GM18505 (cell line): ENCODE measurements around the gene HS1BP3.

Experiments used
- ATAC-seq: cut with Tn5 transposase; IDR thresholded peaks from one replicate; pipeline ENCODE4 v1.9.1; 2021; ENCODE audit not compliant: unreplicated experiment
- POLR2A ChIP-seq: IDR thresholded peaks from 4 replicates; pipeline ENCODE4 v1.6.1; 2011; ENCODE audit warnings: borderline replicate concordance; ENCODE audit not compliant: insufficient read depth, insufficient read length; ENCODE audit errors: extremely low read depth

The HS1BP3 gene

DNA sequence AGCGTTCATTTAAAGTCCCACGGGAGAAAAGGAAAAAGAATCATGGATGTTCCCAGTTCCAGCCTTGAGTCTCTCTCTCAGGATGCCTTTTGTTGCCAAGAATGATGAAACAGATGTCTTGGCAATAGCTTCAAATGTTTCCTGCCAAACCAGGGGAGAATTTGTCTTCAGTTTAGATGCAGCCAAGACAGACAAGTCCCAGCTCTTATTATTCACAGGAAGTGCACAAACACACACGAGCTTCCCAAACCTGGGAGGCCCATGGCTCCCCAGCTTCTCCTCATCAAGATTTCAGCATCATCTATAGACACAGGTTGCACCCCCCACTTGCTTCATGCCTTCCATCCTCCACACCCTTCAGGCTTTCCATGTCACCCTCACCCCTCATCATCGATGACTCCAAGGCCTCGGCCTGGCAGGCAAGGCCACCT, 45.9 kb downstream of the HS1BP3 start:
- TF ChIP-seq POLR2A: no peak
- ATAC-seq: no peak

GRCh38 chr2:20604401-20604911, 46.4 kb downstream of the HS1BP3 start:
- TF ChIP-seq POLR2A: no peak
- ATAC-seq: no peak

DNA sequence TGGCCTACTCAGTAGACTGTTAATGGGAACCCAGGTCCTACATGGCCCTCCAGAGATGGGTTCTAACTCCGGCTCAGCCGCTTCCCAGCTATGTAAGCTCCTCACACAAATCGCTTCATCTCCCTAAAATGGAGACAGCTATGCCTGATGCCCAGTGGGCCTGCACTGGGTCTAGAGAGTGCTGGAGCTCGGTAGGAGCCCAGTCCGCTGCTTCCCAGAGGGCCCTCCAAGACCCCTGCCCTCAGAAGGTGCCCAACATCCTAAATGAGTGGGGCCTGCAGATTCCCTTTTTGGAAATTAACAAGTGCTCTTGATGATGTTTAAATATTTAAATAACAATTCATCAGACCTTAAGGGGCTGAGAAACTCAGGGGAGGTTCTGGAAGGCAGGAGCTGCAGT, 47.1 kb downstream of the HS1BP3 start:
- ATAC-seq: no peak
- TF ChIP-seq POLR2A: no peak

GRCh38 chr2:20602803-20603202, 48.1 kb downstream of the HS1BP3 start:
- no peak for TF ChIP-seq POLR2A
- ATAC-seq: no peak

DNA sequence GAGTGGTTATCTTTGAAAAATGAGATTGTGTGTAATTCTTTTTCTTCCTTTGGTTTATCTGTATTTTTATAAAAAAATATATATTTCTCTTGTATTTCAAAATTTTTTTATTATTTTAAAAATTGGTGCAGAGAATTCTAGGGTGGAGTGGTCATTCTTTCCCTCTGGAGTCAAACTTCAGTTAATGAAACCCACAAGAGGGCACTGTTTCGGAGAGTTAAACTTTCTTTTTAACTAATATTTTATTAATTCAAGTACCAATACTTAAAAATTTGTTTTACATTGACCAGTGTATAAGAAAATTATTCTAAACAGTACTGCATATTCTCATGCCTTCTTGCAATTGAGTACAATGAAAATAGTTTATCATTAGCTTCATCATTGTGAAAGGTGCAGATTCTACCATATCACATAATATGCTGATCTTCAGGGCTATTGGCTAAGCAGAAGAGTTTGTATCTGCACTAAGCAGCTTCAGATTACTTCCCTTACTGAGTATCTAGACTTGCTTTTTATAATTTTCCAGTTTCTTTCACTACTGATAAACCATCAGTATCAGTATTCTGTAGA, 50.1 kb downstream of the HS1BP3 start:
- ATAC-seq: no peak
- no peak for TF ChIP-seq POLR2A

DNA sequence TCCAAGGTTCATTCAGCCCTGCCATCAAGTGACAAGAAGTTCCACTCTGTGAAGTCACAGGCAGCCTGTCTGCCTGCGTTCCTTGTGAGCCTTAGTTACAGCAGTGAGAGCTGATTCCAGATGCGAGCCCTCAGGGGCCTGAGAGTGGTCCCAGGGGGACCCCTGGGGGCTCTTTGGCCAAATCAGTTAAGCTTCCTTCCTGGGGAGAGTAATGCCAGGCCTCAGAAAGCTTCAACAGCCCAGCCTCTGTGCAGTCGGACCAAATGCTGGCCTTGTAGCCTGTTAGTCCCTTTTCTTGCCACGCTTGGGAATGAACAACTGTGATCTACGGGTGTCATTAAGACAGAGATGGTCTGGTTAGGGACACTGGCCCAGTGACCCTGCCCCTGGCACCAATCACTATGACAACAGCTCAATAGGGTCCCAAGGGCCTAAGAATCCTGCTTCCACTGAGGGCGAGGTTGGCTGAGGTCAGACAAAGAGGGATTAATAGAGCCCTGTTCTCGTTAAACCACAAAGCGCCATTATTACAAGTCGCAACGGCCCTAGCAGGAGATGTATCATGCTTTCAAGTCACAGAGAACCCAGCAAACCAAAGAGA, 50.9 kb downstream of the HS1BP3 start:
- TF ChIP-seq POLR2A: no peak
- ATAC-seq: no peak

DNA sequence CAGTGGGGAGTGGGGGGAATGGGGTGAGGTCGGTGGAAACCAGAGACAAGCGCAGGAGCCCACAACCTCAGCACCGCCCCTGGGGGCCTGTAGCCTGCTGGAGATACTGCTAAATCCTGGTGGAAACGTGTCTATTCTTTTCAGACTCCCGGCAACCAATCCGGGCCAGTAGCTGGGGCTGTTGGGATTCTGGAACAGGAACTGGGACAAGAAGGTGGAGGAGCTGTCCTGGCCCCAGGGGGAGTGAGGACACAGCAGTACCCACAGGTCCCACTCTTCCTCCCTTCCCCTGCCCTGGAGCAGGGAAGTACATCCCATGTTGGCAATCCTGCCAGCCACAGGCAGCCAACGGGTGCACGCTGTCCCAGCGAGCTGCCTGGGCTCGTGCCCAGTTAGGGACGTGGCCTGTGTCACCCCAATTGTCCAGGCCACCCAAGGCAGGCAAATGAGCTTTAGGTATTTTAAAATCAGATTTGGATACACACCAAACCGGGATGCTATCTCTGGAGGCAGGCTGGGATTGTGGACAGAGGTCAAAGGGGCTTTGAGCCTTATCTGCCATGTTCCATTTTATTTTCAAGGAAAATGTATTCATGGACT, 51.8 kb downstream of the HS1BP3 start:
- ATAC-seq: no peak
- TF ChIP-seq POLR2A: no peak

GRCh38 chr2:20597860-20598183, 53.1 kb downstream of the HS1BP3 start:
- no peak for TF ChIP-seq POLR2A
- no peak for ATAC-seq

DNA sequence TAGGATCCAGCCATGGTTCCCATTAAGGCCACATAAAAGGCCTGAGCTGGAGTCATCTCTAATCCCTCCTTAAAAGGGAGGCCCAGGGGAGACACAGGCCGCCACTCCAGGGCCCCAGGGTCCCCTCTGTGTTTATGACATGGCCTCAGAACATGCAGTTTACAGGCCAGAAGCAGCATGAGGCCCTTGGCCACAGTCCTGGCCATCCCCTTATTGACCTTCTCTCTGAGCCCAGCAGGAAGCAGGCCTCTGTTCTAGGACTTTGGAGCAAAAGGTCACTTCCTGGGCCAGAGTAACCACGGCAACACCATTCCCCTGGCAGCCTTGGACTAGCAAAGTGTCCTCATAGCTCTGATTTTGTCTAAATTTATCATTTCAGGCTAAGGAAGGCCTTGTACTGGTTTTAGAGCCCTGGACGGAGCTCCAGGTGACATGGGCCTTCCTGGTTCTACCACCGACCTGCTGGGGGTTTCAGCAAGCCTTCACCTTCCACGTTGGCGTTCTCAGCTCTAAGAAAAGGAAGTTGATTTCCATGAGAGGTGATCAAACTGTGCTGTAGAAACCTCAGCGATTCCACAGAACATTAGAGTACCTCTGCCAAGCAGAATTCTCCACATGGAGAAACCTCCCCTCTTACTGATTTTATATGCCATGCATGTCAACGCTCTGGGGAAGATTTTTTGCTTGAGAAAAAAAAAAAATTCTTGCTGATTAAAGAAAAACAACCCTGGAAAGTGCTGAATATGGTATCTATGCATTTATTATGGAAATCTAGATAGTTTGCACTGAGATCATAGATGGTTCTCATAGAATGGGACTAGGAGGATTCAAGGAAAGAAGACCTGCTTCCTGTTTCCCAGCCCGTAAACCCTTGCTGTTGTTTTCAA, 53.7 kb downstream of the HS1BP3 start:
- TF ChIP-seq POLR2A: no peak
- no peak for ATAC-seq

DNA sequence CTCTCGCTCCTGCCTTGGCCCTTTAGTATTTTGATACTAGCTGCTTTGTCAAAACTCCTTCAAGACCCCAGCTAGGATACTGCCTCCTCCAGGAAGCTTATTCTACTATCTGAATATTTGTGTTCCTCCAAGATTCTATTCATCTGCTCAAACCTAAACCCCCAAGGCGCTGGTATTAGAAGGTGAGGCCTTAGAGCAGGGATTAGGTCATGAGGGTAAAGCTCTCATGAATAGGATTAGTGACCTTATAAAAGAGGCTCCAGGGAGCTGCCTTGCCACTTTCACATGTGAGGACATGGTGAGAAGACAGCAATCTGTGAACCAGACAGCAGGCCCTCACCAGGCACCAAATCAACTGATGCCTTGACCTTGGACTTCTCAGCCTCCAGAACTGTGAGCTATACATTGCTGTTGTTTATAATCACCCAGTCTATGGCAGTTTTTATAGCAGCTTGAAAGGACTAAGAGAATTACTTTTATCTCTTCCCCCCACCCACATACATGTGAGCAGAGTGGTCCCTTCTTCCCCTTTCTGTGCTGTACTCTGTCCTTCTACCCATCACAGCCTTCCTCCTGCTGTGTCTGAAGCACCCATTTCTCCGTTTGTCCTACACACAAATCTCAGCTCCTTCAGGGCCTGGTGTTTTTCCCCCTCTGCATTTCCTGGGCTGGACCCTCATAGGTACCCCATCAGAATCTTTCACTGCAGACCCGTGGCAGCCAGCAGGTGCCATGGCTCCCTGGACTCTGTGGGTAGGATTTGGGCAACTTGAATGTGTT, 54.5 kb downstream of the HS1BP3 start:
- TF ChIP-seq POLR2A: no peak
- no peak for ATAC-seq

DNA sequence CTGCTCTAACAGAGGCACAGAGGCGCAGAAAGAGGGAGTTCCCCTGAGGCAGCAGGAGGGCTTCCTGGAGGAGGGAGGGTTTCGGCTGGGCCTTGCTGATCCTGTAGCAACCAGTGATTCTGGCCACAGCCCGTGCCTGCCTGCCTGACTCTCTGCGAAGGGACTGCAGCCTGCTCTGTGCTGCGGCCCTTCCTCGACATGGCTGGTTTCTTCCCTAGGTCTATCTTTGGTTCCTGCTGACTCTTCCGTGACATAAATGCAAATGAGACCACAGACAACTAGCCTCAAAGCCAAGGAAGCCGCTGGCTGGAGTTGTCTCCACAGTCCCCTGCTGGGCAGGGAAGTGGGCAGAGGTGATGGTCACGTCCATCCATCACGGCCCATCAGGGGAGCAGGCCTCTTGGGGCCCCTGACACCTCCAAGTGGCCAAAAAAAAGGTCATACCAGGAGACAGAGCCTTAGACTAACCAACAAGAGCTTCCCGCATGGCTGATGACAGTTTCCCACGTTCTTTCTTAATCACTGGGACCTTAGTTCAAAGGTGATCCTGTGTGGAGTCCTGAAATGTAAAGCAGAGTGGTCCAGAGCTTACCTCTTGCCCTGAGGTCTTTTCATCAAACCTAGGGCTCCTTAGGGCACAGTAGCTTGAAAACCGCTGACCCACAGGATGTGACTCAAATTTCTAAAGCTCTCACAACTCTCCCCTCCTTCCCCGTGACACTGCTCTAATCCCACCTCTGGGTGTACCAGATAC, 55.3 kb downstream of the HS1BP3 start:
- TF ChIP-seq POLR2A: peak; percentile 76
- peak; percentile 88 for ATAC-seq

GRCh38 chr2:20594957-20595356, 55.9 kb downstream of the HS1BP3 start:
- no peak for TF ChIP-seq POLR2A
- ATAC-seq: peak; percentile 0

- no peak for TF ChIP-seq POLR2A
- ATAC-seq: no peak
These were observed 56.7 kb downstream of the HS1BP3 start for GRCh38 chr2:20594048-20594750.
